ENCODE results near the gene TSPAN9. TPM values are rescaled to one million over a fixed set of nuclear protein-coding genes. Genes with fewer than 3 reads are reported as not detected.

The TSPAN9 gene
- total RNA-seq, 1 donor from 2014 or later: 43.7 TPM

DNA sequence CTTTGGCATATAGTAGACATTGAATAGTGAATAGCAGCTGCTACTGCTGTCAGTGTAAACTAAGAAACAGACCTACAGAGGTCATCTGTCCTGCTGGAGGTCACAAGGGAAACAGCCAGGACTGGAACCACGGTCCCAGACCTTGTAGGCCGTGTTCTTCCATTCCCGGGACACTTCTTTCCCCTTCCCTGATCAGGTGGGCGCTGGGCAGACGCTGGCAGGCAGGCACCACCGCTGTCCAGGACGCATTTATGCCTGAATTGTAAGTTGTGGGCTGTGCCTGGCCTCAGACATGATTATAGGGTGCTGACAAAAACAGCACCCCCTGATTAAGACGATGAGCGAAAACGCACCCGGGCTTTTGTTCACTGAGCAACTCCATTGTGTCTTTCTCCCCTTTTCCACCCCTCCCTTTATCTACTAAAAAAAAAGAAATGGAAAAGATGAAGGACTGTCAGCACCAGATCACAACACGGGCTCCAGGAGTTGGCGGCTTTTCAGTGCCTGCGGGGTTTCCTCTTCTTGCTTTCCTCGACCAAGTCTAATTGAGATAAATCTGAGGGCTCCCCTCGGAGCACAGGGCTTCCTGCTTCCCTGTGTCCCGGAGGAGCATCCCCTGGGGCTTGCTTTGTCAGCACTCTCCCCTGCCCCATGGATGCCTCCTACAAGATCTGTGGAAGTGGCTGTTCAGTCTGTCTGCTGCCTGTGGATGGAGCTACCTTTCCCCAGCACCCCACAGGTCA lies 80.6 kb downstream of the TSPAN9 start:
- no peak for DNase-seq (ENCODE audit: low spot score)
- ATAC-seq: peak; percentile 11

DNA sequence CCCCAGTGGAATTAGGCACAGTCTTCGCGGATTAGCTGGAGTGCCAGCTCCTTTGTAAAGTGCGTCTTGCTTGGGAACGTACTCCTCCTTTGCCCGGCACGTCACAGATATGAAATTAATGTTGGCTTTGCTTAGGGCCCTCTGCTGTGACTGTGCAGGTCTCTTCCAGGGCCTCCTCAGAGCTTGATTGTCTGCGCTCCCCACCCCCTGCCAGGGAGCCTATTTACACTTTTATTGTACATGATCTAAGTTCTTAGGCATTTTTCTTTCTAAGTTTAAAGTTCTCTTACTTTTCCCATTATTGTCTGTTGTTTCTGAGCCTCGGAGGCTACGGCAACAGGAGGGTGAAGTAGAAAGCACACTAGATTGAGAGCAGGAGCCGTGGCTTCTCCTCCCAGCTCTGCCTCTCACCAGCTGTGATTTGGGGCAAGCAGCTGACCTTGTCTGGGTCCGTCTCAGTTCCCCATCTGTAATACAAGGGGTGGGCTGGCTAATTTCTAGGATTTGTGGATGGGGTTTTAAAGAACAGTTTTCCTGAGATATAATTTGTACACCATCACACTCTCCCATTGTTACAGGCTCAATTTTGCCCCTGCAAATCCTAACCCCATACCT lies 81.8 kb downstream of the TSPAN9 start:
- ATAC-seq (no peak), DNase-seq (ENCODE audit: low spot score) (no peak)

DNA sequence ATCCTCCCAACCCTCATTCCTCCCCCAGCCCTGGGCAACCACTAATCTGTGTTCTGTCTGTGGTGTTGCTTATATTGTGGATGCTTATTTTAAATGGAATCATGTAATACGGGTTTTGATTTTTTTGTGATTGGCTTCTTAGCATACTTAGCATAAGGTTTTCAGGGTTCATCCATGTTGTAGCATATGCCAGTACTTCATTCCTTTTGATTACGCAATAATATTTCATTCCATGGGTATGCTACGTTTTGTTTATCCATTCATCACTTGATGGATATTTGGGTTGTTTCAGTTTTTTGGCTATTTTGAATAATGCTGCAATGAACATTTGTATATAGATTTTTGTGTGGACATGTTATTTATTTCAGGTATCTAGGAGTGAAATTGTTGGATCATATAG lies 82.9 kb downstream of the TSPAN9 start:
- ATAC-seq (no peak), DNase-seq (ENCODE audit: low spot score) (no peak)

DNA sequence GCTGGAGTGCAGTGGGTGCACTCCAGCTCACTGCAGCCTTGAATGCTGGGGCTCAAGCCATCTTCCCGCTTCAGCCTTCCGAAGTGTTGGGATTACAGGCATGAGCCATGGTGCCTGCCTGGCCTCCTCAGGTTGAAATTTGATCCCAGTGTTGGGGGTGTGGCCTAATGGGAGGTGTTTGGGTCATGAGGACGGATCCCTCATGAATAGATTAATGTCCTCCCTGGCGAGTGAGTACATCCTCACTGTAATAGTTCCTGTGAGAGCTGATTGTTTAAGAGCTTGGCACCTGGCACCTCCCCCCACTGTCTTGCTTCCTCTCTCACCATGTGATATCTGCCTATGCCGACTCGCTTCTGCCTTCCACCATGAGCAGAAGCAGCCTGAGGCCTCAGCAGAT lies 84.7 kb downstream of the TSPAN9 start:
- ATAC-seq (peak; percentile 22), DNase-seq (ENCODE audit: low spot score) (no peak)

DNA sequence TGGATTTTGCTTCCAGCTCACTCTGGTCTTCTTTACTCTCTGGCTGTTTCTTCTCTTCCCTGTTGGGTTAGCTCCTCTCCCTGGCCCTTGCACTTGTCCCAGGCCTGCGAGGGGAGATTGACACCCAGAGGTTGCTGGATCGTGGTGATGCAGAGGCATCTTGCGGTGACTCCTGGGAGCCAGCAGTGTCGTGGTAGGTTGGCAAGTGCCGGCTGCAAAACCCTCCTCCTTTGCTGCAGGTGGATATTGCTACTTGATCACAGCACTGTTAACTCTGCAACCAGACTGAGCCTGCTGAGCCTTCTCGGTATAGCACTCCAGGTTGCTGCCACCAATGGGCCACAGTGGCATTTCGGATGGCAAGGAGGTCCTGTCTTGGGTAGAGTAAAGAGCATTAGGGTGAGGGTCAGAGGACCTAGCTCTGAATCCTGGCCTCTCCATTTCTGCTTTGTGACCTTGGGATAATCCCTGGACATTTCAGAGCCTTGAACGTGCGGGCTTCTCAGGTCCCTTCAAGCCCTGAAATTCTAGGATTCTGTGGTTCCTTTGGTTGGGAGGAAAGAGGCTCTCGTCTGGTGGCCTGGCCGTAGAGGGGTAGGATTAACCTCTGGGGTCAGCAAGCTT lies 87.4 kb downstream of the TSPAN9 start:
- ATAC-seq (peak; percentile 24), DNase-seq (ENCODE audit: low spot score) (no peak)

DNA sequence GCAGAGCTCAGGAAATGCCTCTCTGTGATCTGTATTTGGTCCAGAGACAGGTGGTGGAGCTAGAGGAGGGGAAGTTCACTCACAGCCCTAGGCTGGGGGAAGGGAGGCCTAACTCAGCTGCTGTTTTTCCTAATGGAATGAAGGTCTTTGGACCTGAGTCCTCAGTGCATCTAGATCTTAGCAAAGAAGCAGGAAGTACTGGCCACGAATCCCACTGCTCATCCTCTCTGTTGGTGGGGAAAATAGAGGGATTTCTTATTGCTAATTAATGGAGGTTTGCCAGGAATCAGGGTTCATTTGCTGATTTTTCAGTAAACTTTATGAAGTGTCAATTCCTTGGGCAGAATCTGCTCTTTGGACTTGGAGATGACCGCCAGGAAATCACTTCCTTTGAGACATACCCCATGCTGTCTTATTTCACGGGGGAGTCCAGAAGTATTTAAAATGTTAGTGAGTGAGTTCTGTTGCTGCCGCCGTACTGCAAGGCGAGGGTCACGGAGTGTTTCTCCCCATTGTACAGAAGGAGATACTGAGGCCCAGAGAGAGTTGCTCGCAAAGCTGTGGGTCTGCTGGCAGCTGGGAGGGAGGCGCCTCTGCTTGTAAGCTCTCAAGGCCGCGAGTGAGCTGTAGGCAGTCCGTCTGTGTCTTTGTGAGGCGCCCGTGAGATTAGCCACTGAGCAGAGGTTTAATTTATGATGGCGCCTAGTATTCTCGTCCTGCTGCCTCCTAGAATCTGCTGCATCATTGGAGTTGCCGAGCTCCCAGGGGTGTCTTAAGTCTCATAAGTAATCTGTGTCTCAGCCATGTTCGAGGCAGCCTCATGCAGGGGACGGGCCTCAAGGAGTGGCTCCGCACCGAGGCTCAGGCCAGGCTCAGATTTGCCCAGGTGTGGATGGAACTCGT lies 88.2 kb downstream of the TSPAN9 start:
- ATAC-seq: peak; percentile 73
- DNase-seq (ENCODE audit: low spot score): no peak

DNA sequence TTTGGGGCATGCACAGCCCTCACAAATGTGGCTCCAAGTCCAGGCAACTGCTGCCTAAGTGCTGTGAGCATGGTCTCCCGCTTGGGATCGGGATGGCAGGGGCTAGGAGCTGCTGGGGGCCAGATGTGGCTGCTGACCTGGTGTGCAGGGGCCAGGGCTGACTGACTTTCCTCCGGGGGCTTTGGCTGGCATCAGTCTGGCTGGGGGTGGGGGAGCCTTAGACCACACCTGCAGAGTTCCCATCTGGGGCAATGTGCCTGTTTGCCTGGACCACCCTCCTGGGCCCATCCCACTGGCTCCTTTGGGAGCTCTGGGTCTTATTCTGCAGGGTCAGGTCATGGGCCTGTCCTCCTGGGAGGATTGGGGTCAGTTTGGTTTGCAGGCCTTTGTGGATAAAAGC lies 90.5 kb downstream of the TSPAN9 start:
- no peak for DNase-seq (ENCODE audit: low spot score)
- ATAC-seq: no peak

DNA sequence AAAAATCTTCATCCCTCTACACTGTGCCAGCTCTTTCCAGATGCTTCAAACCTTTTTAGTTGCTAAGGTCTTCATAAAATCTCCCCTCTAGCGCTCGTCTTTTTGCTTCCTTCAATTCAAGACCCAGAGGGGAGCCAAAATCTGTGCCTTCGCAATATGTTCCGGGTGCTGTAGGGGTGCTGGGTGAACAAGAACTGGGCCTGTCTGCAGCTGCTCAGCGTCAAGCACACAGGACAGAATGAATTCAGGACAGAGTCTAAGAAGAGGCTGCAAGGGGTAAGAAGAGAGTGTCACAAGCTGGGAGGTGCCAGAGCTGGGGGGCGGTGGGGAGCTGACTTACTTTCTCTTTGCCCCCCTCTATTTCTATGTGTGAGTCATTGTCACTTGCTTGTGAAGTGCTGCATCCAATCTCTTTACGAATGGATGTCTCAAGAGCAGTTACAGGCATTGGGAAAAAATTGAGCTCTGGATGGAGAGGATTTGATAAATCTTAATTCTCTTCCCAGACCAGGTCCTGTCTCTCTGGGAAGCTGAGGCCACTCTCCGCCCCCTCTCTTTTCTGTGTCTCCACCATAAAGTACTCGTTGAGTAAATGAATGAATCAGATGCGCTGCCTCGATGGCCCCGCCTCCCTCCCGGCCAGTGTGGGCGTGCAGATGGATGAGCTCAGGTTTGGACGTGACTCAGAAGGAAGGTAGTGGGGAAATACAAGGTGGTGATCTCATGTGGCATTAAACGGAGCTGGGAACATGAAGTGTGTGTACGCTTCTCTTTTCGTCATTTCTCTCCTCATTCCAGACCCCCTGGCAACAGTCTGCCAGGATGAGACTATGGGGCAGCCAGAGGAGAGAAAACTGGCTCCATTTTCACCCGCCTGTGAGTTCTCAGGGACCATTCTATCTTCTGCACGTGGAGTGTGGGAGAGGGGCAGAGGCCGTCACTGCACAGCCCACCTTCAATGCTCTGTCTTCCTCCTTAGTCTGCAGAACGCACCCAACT lies 91.3 kb downstream of the TSPAN9 start:
- DNase-seq (ENCODE audit: low spot score): no peak
- ATAC-seq: no peak

DNA sequence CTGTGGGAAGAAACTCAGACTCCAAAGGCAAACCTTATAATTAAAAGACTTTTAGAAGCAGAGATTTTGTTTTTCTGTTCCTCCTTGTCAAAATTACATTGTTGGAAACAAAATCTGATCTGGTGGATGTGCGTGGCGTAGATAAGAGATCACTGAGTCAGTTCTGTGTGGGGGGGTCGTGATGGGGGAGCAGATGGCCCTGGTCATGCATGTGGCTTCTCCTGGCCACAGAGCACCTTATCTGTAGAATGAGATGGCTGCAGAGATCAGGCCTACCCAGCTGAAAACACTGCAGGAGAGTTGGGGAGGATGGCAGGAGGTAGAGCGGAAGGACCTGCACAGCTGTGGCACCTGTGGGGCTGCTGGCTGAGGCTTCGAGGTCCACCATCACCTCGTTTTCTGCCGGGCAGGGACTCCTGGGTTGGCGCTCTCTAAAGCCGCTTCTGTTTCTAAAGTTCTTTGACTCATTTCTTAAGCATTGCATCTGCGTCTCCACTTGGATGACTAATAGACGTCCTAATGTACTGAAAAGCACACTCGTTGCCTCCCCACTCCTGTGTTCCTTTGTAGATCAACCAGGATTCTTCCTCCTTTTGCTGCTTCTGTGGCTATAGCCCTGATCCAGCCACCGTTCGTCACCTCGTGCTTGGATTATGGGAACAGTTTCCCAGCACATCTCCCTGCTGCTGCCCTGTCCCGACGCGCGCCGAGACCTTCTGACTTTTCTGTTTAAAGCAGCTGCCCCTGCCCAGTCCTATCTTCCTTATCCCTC lies 93.4 kb downstream of the TSPAN9 start:
- no peak for DNase-seq (ENCODE audit: low spot score)

DNA sequence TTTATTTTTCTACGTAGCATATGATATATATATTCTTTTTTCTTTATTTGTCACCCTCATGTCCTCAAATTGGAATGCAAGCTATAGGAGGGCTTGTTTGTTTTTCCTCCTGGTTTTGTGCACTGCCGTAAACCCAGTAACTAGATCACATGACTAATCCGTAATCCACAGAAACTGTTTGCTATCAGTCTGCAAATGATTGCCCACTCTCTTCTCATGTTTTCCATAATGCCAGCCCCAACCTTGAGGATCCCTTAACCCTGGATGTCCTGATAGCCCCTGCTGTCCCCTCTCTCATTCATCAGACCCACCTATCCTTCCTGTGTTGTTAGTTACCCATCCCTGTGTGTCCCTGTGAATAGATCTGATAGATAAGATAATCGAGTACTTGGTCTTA lies 94.0 kb downstream of the TSPAN9 start:
- no peak for ATAC-seq

More for the DNA sequence above, 93.4 kb downstream of the TSPAN9 start:
- no peak for ATAC-seq

DNA sequence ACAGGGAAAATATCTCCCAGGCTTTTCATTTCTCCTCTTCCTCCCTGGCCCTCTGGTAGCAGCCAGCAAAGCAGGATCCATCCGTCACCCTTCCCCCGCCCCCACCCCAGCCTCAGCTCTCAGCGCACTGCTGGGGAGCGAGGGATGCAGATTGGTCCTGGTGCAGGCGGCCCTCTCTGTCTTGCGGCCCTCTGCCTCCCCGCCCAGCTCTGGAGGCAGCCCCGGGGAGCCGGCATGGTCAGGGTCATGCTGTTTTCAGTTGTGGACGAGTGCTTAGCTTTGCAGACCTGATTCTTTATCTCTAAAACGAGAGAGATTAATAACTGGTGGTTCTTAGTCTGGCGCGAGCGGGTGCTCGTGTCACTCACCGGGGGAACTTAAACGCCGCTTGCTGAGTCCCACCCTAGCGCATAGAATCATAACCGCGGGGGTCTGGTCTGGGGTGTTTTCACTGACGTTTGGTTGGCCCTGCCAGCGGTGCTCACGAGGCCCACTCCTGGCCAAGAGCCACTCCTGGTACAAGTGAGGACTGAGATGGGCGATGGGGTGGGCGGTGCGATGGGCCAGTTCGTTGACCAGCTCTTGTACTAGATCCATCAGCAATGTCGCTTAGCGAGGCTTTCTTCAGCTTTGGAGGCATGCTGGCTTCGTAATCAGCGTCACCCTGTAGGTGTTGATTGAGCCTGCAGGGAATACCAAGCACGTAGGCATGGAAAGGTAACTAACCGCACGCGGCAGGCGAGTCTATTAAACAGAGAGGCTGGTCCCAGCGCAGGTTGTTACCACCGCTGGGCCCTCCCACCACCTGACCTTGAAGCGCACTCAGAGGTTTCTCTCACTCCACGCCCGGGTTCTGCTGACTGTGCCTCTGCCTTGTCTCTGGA lies 95.2 kb downstream of the TSPAN9 start:
- no peak for ATAC-seq
- no peak for DNase-seq (ENCODE audit: low spot score)

More for the DNA sequence above, 94.0 kb downstream of the TSPAN9 start:
- DNase-seq (ENCODE audit: low spot score): no peak

DNA sequence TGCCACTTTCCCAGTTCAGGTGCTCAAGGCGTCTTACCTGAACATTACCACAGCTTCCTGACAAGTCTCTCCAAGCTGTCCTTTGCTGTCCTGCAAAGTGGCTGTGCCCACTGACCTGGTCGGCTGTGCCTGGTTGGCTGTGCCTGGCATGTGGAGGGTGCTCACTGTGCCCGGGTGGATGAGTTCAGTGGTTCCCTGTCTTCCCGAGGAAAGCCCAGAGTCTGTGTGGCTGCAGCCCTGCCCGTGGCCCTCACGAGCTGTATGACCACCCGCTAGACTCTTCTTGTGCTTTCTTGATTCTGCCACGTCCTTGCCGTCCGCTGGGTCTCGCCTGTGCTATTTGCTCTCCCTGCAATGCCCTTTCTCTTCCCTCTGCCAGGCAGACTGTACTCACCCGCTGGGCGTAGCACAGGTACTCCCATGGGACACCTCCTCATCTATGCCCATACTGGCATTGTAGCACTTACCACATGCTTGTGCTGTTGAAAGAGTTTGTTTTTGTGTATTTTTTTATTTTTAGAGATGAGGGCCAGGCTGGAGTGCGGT lies 95.9 kb downstream of the TSPAN9 start:
- DNase-seq (ENCODE audit: low spot score) (no peak), ATAC-seq (peak; percentile 57)

DNA sequence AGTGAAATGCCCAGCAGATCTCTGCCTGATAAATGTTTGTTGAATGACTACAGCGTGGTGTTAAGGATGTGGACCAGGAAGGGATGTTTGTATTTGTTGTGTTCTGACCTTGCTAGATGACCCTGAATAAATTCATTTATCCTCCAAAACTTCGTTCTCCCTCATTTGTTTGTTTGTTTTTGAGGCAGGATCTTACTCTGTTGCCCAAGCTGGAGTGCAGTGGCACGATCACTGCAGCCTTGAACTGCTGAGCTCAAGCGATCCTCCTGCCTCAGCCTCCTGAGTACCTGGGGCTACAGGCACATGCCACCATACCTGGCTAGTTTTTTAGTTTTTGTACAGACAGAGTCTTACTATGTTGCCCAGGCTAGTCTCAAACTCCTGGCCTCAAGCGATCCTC lies 96.7 kb downstream of the TSPAN9 start:
- ATAC-seq: no peak
- no peak for DNase-seq (ENCODE audit: low spot score)

DNA sequence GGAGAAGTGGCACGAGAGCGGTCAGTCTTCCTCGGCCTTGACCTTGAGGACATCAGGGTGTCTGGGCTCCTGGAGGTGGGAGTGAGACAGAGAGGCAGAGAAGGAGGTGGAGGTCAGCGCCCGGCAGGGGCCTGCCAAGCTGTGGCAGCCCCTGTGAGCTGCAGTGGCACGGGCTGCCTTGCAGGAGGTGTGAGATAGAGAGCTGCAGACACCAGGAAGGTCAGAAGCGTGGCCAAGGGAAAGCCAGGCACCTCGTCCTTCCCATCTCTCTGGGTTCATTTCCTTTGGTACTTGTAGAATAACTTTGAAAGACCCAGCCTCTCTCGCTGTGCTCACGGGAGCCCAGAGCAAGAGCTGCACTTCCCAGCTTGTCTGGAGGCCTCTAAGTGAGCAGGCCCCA lies 98.1 kb downstream of the TSPAN9 start:
- DNase-seq (ENCODE audit: low spot score): no peak
- no peak for ATAC-seq

DNA sequence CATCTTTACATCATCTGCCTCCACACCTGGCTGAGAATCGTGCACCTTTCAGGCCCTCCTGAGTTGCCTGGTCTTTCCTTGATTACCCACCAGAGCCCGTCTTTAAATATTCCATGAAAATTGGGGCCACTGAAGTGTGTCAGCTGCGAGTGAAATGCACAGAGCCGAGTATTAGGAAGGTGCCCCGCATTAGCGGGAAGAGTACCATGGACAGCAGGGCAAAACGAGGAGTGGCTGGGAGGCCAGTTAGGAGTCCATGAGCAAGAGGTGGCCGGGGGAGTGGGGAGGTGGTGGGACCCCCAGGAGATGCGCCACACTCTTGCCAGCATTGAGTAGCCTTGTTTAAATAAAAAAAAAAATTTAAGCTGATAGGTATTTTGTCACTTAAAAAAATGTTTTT lies 99.6 kb downstream of the TSPAN9 start:
- DNase-seq (ENCODE audit: low spot score) (no peak), ATAC-seq (no peak)

DNA sequence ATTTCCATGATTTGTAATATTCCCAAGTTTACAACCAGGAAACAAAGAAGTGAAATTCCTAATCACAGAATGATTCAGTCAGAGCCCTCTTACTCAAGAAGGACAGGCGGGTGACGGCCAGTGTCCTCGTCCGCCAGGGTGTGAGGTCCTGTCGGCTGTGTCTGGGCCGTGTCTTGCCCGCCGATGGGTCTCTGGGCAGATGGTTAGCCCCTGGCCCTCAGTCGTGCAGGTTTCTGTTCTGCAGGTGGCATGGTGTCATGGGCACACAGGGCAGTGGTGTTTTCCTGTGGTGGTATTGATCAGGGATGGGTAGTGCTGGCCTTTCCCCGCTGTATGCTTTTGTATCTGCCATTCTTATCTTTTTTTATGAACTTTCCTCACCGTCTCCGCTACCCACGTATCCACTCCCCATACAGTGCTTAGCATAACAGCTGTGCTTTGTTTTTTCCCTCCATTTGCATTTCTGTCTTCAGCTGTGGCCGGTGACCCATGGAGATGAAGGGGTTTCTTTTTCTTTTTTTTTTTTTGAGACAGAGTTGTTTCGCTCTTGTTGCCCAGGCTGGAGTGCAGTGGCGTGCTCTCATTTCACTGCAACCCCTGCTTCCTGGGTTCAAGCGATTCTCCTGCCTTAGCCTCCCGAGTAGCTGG lies 100.7 kb downstream of the TSPAN9 start:
- ATAC-seq (no peak), DNase-seq (ENCODE audit: low spot score) (no peak)

DNA sequence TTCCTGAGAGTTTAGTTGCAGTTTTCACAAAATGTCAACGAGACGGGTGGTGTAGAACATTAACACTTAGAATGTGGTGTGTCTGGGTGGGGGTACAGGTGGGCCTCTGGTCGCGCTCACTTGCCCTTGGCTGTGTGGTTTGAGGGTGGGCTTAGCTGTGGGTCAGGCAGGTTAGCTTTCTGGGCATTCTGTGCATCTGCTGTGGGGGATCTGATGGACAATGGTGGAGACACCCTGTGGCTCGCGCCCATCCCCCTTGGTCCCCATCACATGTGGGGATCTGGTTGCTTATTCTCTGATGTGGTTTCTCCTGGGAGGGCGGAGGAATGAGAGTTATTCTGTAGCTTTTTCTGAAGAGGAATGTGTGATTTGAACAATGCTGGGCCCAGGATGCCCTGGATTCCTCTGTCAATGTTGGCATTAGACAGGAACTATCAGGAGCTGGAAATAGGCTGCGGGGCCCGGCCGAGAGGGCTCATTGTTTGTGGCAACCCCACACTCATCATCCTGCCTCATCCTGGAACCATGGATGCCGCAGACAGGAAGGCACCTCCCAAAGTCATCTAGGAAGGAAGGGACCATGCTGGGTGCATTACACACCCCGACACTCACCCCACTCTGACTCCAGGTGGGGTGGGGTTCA lies 101.6 kb downstream of the TSPAN9 start:
- ATAC-seq (no peak), DNase-seq (ENCODE audit: low spot score) (no peak)
